GM21737 (cell line): ENCODE data around the gene HSBP1.

Source experiments
- ATAC-seq: cut with Tn5 transposase; IDR thresholded peaks from one replicate; pipeline ENCODE4 v1.9.1; 2021; ENCODE audit warnings: mild to moderate bottlenecking, moderate library complexity; ENCODE audit not compliant: unreplicated experiment

Gene HSBP1

GRCh38 chr16:83802554-83803205 lies 5.1 kb upstream of the HSBP1 start:
- no peak for ATAC-seq

- ATAC-seq = no peak
Observed at GRCh38 chr16:83803811-83804210, 4.0 kb upstream of the HSBP1 start.

GRCh38 chr16:83804366-83804765 lies 3.4 kb upstream of the HSBP1 start:
- ATAC-seq = no peak

GRCh38 chr16:83806036-83806435 lies 1.7 kb upstream of the HSBP1 start:
- ATAC-seq = no peak

GRCh38 chr16:83806731-83807130 lies 1.0 kb upstream of the HSBP1 start:
- ATAC-seq = no peak

- no peak for ATAC-seq
Observed at GRCh38 chr16:83807327-83807709, 460 bp upstream of the HSBP1 start.

GRCh38 chr16:83808573-83809014 lies 816 bp downstream of the HSBP1 start:
- no peak for ATAC-seq

GRCh38 chr16:83809092-83809491 lies 1.3 kb downstream of the HSBP1 start:
- ATAC-seq = no peak

GRCh38 chr16:83810901-83811300 lies 3.1 kb downstream of the HSBP1 start:
- ATAC-seq = no peak

- no peak for ATAC-seq
Observed at GRCh38 chr16:83813823-83814658, 6.3 kb downstream of the HSBP1 start.

- no peak for ATAC-seq
Observed at GRCh38 chr16:83814659-83814985, 6.8 kb downstream of the HSBP1 start.

GRCh38 chr16:83817022-83817421 lies 9.2 kb downstream of the HSBP1 start:
- ATAC-seq = no peak

- no peak for ATAC-seq
Observed at GRCh38 chr16:83818276-83818675, 10.5 kb downstream of the HSBP1 start.

- no peak for ATAC-seq
Observed at GRCh38 chr16:83819361-83819760, 11.6 kb downstream of the HSBP1 start.

- peak; percentile 72 for ATAC-seq
Observed at GRCh38 chr16:83826146-83826913, 18.6 kb downstream of the HSBP1 start.

GRCh38 chr16:83830091-83830768 lies 22.5 kb downstream of the HSBP1 start:
- no peak for ATAC-seq

GRCh38 chr16:83830769-83831455 lies 23.1 kb downstream of the HSBP1 start:
- ATAC-seq = no peak

GRCh38 chr16:83831456-83831987 lies 23.7 kb downstream of the HSBP1 start:
- no peak for ATAC-seq

- no peak for ATAC-seq
Observed at GRCh38 chr16:83833921-83834320, 26.1 kb downstream of the HSBP1 start.
